NCI-H187 (cell line): ENCODE measurements around the gene TPM4.
A peak's percentile ranks its signal among the peaks of the same experiment; 100 is the strongest.
"Not testable (repeated sequence)": the region's sequence is repeated elsewhere in the genome, so short reads cannot be mapped to it uniquely, and the experiment has no call there.

Experiments
- DNase-seq, 2 experiments: peaks; one replicate each; lab custom pipeline; 2025; lab: John Stamatoyannopoulos, UW

Gene TPM4

DNA sequence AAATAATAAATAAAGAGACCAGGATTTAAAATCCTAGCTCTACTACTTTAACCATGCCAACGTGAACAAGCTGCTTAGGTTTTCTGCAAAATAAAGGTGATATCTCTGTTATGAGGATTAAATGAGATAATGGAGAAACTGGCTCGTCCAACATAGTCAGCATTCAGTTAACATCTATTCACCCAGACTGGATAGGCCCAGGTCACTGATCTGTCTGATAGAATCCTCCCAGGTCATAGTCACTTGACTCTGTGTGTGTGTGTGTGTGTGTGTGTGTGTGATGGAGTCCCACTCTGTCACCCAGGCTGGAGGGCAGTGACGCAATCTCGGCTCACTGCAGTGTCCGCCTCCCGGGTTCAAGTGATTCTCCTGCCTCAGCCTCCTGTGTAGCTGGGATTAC lies 22.5 kb downstream of the TPM4 start:
- DNase-seq, result no peak

DNA sequence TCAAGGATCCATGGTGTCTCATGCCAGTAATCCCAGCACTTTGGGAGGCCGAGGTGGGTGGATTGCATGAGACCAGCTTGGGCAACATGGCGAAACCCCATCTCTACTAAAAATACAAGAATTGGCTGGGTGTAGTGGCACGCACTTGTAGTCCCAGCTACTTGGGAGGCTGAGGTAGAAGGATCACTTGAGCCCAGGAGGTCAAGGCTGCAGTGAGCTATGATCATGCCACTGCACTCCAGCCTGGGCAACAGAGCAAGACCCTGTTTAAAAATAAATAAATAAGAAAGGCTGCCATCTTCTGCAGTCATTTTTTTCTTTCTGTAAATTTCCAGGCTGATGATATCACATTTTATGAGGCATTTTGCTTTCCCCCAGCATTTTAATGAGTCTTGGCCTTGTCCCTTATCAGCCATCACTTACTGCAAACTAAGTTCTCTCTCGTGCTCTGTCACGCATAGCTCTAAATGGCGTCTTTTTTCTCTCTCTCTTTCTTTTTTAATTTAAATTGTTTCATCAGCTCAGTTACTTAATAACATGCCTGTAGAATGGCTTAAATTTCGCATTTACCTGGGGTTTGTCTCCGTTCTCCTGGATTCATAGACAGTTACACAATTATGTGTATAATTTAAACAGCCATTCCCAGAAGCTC lies 23.1 kb downstream of the TPM4 start:
- not testable (repeated sequence) for DNase-seq

DNA sequence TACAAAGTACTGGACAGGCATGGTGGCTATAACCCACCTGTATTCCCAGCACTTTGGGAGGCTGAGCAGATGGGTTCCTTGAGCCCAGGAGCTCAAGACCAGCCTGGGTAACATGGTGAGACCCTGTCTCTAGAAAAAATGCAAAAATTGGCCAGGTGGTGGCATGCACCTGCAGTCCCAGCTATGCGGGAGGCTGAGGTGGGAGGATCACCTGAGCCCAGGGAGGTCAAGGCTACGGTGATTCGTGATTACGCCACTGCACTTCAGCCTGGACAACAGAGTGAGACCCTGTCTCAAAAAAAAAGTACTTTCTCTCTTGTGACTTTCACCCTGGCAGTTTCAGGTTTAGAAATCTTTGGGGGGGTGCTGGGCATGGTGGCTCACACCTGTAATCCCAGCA lies 24.2 kb downstream of the TPM4 start:
- no peak for DNase-seq

DNA sequence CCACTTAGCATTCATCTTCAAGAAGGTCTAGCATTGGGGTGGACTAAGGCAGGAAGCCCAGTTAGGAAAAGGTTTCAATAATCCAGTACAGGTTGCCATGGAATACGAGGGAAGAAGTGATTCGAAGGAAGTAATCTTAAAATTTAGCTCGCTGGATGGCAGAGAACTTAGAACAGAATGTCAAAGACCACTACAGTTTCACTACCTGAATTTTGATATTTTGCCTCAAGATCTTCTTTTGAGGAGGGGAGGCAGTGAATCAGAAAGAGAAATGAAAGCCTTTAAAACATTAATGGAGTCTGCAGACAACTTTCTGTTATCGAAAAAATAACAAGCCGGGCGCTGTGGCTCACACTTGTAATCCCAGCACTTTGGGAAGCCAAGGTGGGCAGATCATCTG lies 28.4 kb downstream of the TPM4 start:
- no peak for DNase-seq

DNA sequence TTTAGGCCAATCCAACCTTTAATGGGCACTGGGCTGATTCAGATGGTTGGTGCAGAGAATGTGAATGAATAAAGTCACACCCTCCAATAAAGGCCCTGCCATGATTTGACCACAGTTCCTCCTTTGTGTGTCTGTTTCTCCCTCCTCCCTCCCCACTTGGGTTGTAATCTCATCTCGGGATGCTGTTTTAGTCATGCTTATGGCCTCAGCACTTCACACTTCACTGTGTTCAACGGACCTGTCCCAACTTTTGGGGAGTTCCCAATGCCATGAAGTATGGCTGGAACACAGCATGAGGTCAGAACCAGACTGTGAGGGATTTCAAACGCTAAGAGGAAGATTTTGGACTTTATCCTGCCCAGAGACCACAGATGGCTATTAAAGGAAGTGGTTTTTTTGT lies 29.8 kb downstream of the TPM4 start:
- DNase-seq, result no peak

DNA sequence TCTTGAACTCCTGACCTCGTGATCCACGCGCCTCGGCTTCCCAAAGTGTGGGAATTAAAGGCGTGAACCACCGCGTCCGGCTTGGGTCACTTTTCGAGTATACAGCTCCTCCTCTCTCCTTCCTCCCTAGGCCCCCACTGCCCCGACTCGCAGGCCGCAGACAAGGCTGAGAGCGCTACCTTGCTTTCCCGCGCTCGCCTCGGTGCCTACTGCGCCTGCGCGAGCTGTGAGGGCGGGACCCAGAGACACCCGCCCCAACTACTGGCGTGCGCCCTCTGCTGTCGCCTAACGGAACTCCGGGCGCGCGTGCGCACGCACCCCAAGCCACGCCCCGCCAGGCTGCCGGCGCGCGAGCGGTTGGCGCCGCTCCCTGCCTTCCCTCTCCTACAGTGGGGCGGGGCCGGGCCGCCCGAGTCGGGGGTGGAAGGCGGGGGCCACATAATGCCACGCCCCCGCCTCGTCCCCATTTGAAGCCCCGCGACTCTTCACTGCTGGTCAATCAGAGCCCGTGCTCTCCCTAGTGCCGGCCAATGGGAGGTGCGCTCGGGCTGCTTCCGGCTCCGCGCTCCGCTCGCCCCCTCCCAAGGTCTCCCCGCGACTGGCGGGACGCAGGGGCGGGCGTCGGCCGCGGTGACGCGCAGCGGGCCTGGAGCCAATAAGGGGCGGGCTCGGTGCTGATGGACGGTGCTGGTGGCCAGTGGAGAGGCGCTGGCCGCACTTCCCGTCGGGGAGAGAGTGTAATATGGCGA lies 35.0 kb downstream of the TPM4 start, which contains the start of gene RAB8A:
Gene RAB8A, plus strand, starts transcription at position 730 of the 749 bp plus-strand sequence. Its CDS starts 13 bp downstream, at position 743.
- peak; percentile 83 to 93 for DNase-seq

DNA sequence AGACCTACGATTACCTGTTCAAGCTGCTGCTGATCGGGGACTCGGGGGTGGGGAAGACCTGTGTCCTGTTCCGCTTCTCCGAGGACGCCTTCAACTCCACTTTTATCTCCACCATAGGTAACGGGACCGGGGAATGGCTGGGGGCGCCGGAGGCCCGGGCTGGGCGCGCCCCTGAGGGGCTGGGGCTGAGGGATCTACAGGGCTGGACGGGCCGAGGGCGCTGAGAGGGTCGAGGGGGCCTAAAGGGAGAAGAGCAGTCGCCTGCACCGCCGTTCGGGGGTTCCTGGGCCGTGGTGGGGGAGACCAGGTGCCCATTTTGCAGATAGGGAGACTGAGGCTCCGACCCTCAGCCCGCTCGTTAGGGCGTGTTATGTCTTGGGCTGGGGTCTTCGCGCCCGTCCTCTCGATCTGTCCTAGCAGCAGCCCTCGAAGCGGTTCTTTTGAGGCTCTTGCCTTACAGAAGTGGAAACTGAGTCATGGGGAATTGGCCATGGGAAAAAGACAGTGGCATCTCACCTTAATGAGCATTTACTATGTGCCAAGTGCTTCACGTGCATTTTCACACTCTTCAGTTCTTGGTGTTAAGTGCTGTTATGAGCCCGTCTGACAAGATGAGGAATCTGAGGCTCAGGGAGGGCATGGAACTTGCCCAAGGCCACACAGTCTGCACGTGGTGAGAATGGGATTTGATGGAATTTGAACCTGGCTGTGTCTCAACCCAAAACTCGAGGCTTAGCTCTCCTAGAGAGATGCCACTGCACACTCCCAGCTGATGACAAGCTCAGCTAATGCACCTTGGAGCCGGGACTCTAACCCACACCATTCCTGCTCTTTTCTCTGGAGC lies 35.8 kb downstream of the TPM4 start:
- no peak for DNase-seq

DNA sequence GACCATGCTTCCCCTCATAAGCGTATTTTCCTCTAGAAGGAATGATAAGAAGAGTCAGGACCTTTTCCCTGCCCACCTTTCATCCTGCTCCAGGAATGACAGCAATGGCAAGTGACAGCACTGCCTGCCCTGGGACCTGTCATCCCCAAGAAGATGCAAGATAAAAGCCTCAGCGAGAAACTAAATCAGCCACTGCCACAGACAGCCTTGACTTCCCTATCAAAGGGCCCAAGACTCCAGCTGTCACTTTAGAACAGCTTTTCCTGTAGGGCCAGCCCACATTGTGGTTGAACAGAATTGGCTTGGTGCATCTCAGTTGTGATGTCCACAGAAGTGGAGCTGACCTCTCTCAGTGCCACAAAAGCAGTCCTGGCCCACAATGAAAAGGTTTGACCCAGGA lies 36.5 kb downstream of the TPM4 start:
- DNase-seq, result no peak

DNA sequence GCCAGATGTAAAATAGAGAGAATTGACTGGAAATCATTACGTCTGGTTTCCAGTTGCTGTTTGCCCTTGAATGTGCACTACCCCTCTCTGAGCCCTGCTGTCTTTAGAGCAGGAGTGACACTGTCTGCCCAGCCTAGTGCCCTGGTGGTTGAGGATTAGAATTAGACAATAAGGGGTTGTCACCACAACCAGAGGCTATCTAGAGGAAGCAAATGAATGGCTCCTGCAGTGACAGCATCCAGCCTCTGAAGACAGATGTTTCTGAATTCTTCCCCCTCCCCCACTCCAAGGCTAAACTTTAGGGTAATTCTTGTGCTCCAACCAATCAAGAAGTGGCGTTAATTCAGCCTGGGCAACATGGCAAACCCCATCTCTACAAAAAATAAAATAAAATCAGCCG lies 37.4 kb downstream of the TPM4 start:
- DNase-seq, result no peak

DNA sequence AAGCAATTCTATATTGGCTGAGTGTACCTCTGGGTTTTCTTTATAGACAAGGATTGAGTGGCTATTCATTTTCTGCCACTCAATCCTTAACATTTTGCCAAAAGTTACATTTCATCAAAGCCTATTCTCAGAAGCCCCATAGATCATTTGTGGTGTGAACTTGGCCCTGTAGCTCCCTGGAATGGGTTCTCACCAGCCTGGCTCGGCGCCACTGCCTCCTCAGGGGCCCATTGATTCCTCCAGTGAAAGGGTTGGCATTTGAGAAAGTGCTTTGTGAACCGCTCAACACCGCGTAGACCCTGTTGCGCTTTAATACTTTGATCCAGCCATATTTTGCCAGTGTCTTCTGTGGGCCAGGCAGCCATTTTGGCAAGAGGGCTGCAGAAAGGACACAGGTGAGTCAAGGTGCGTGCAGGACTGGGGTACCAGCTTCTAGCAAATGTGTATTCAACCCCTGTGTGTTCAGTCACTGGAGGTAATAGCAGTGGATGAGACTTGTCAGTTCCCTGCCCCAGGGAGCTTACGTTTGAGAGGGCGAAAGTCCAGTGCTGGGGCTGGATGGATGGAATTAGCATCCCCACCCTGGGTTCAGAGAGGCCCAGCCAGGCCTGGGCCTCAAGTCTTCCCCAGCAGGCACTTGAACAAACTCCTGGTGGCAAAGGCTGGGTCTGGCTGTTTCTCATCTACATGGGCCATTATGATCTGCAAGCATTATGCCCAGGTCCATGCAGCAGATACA lies 39.2 kb downstream of the TPM4 start:
- no peak for DNase-seq

DNA sequence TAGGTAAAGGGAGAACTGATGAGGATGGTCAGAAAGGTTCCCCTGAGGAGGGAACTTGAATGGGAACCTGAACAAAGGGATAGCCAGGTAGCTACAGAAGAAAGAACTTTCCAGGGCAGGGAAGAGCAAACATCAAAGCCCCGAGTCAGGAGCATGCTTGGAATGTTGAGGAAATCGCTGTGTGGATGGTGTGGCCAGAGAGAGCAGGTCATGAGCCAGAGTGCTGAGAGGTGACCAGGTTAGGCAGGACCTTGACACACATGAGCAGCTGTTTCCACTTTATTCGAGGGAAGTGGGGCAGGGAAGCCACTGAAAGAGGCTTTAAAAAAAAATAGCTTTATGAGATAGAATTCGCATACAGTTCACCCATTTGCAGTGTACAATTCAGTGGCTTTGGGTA lies 39.8 kb downstream of the TPM4 start:
- no peak for DNase-seq

DNA sequence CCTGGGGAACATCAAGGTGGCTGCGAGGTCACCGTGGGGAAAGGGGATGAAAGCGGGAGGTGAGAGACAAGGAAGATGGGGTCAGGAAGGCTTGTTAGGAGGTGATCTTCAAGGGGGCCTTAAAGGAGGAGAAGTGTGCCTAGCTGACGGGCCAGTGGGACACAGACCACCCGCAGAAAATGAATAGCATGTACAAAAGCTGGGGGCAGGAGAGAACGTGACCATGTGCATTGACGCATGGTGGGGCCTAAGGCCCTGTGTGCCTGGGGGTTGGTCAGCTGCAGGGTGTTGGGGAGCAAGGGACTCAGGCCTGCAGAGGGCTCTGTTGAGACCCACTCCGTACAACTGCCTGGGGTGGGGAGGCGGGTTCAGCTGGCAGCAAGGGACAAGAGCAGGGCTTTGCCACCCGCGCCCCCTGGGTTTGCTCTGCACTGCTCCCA lies 41.3 kb downstream of the TPM4 start:
- DNase-seq, result no peak

DNA sequence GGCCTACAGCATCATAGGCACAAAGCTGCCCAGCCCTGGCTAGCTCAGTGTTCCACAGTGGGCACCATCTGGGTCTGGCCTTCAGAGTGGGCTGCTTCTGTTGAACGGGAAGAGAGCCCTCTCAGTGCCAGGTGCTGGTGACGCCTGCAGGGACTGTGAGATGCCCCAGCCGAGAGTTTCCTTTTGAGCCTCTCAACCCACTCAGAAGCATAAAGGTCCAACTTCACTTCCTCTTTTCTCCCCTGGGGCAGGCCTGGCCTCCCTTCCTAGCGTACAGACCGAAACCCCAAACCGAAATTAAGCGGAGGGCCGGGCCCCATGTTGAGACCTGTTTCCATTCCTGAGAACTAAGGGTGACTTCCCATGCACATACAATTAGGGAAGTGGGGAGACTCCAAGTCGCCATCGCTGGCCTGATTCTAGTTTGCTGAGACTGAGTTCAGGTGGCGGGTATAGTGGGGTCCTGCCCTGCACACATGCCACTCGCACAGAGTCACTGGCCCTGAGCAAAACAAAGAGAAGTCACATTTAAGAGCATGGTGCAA lies 42.3 kb downstream of the TPM4 start:
- DNase-seq, result no peak

DNA sequence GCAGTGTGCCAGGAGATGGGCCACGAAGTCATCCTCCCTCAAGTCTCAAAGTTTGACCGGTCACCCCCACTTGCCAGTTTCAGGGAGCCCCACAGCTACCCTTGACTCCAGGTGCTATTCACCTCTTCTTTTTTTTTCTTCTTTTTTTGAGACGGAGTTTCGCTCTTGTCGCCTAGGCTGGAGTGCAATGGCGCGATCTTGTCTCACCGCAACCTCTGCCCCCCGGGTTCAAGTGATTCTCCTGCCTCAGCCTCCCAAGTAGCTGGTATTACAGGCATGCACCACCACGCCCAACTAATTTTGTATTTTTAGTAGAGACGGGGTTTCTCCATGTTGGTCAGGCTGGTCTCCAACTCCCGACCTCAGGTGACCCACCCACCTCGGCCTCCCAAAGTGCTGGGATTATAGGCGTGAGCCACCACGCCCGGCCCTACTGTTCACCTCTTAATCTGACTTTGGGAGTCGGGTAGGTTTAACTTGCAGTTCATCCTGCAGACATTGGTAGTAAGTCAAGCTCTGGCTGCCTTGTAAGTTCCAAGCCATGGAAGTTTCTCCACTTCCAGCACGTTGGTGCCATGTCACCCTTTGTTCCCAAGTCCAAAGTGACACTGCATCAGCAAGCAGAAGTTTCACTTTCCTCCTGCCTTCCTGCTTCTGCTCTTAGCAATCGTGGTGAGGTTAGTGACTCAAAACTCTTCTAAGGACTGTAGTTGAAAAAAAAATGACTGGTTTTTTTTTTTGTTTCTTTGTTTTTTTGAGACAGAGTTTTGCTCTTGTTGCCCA lies 43.0 kb downstream of the TPM4 start:
- DNase-seq, result not testable (repeated sequence)

DNA sequence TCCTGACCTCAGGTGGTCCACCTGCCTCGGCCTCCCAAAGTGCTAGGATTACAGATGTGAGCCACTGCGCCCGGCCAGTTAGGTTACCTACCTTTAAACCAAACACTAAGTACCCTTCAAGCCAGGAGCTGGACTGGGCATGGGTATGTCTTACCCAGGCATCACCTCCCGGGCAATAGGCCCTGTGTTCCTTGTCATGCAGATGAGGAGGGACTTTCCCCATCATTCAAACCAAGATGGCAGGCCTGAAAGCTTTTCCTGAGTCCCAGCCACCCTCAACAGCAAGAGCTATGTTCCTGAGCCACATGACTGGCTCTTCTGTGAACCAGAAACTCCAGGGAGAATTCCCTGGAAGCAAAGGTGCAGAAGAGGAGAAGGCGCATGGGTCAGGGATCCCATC lies 44.8 kb downstream of the TPM4 start:
- no peak for DNase-seq

DNA sequence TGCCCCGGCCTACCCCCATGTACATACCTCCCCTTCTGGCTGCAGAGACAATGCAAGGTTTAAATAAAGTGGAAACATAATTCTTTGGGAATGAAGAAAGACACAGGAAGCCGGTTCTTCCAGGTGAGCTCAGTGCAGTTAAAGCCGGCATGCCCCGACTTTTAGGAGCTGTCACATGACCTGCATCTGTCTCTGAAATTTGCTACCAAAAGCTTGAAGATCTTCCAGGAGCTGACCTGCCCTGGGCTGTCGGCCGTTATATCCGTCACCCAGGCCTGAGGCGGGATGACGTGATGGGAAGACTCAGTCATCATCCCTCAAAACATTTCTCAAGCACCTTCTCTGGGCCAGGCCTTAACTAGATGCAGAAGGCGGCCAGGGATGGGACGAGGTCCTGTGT lies 45.7 kb downstream of the TPM4 start:
- DNase-seq, result no peak

DNA sequence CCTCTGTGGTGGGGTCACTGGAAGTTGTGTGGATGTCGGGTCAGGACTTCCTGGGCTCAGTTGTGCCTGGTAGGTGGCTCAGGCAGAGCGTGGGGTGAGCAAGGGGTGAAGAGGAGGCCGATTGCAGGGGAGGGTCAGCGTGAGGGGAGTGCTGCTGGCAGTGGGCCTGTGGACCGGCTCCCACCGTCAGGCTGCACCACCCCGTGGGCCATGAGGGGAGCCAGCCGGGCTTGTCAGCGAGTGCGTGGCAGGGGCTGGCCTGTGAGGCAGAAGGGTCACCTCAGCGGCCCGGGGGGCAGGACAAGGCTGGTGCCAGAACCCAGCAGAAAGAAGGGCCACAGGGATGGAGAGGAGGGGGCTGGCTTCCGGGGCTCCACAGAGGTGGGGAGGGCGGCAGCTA lies 48.7 kb downstream of the TPM4 start:
- DNase-seq, result no peak

DNA sequence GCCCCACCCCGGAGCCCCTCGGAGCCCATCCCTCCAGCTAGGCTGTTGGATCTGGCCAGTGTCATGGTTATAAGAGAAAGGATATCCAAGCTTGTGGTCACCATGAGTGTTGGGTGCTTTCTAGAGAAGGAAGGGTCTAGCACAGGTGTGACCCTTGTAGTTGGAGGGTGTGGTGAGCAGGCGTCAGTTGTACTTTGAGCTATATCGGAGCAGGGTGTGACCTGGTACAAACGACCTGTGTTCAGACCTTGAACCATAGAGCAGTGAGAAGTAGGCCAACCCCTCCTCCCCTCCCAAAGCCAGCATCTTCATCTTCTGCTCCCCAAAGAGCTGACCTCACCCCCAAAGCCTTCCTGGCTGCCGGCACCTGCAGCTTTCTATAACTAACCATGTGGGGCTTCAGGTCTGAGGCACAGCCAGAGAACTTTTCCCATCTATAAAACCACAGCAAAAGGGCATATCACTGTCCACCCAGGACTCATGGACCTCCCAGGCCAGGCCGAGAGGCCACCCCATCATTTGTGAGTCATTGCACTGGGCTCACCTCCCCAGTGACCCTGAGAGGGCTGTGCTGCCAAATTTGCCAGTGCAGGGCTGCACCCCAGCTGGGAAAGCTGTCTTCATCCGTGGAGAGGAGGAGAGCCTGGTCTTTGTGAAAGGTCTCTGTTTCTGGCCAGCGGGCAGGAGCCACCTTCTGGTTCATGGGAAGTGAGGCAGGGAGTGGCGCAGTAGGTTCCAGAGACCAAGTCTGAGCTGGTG lies 49.6 kb downstream of the TPM4 start:
- no peak for DNase-seq

DNA sequence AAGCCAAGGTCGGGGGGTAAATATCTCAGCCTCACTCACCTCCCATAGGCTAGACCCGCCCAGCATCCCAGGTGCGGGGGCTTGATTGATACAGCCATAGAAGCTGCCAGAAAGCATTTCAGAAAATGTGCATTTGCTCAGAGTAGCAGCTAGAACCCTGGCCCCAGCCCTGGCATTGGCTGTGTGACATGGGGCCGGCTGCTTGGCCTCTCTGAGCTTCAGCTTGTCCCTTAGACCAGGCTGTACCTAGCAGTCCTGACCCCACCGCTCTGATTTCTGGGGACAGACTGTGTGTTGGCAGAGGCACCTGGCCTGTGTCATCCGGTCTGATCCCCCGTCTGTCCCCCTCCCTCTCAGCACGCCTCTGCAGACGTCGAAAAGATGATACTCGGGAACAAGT lies 50.8 kb downstream of the TPM4 start:
- no peak for DNase-seq

DNA sequence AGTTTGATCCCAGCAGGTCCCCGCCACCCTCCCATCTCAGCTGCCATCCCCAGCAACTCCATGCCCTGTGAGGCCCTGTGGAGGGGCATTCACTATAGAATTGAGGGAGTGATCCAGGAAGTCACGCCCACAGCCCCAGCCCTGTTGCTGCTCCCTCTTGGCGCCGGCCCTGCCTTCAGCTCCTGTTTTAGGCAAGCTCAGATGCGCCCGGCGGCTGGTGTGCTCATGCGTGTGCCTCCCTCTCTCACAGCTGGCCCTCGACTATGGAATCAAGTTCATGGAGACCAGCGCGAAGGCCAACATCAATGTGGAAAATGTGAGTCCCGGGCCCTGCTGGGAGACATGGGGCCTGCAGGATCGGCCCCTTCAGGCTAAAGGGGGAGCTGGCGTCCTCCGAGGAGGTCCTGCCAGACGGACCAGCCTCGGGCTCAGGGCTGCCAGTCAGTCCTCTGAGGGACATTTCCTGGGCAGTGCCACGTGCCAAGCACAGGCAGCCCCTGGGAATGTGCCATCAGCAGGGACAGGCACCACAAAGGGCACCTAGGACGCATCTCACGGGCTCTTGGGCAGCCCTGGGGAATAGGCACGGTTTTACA lies 51.6 kb downstream of the TPM4 start:
- no peak for DNase-seq
